NT2/D1 (cell line): Measurements from ENCODE around the gene LMOD3.

Experiments
- DNase-seq: peaks from one replicate; pipeline ENCODE4 v3.0.0-alpha.2; 2011; ENCODE audit warnings: low read depth, low spot score
- H3K27me3 ChIP-seq: 2 replicates; pipeline ENCODE4 v1.6.0; 2011; ENCODE audit warnings: mild to moderate bottlenecking; ENCODE audit not compliant: insufficient read length, insufficient read depth
- H3K36me3 ChIP-seq: 2 replicates; pipeline ENCODE4 v1.6.1; 2011; ENCODE audit warnings: mild to moderate bottlenecking, low read length, mixed read lengths; ENCODE audit not compliant: insufficient read depth, insufficient read length
- H3K4me1 ChIP-seq: 2 replicates; pipeline ENCODE4 v1.5.1; 2011; ENCODE audit not compliant: insufficient read depth, insufficient read length
- H3K4me3 ChIP-seq: 2 replicates; pipeline ENCODE4 v1.5.1; 2011; ENCODE audit warnings: low read depth; ENCODE audit not compliant: insufficient read length
- H3K9ac ChIP-seq: 2 replicates; pipeline ENCODE4 v1.6.0; 2011; ENCODE audit warnings: low read depth; ENCODE audit not compliant: insufficient read length
- H3K9me3 ChIP-seq: 2 replicates; pipeline ENCODE4 v1.5.1; 2011; ENCODE audit warnings: mild to moderate bottlenecking, low read length; ENCODE audit not compliant: insufficient read depth
- SUZ12 ChIP-seq: IDR thresholded peaks from 2 replicates; pipeline ENCODE4 v1.6.1; 2011; ENCODE audit not compliant: insufficient read length, insufficient read depth; ENCODE audit errors: extremely low read depth
- YY1 ChIP-seq: IDR thresholded peaks from 2 replicates; pipeline ENCODE4 v1.6.1; 2011; ENCODE audit not compliant: insufficient read length, insufficient read depth
- ZNF274 ChIP-seq: IDR thresholded peaks from 2 replicates; pipeline ENCODE4 v1.6.1; 2011; ENCODE audit warnings: mild to moderate bottlenecking, low read depth, low read length

LMOD3 gene

GRCh38 chr3:69142090-69142489 is 19.7 kb upstream of the LMOD3 start:
- H3K36me3 ChIP-seq, result no peaks in the 10 kb centered on the region
- no peak overlapping the region for H3K9ac ChIP-seq
- H3K4me1 ChIP-seq, result peaks cover 6% of the 10 kb centered on the region
- DNase-seq, result no peak
- H3K27me3 ChIP-seq, result peaks cover 80% of the 10 kb centered on the region
- no peak overlapping the region for H3K4me3 ChIP-seq
- no peaks in the 10 kb centered on the region for H3K9me3 ChIP-seq
- TF ChIP-seq SUZ12 (no peak), YY1 (no peak), ZNF274 (no peak)

GRCh38 chr3:69141313-69141712 is 18.9 kb upstream of the LMOD3 start:
- Histone ChIP-seq H3K9me3 (no peaks in the 10 kb centered on the region), H3K36me3 (no peaks in the 10 kb centered on the region), H3K9ac (no peak overlapping the region), H3K4me3 (no peak overlapping the region), H3K27me3 (peaks cover 72% of the 10 kb centered on the region), H3K4me1 (peaks cover 6% of the 10 kb centered on the region)
- TF ChIP-seq YY1 (no peak), SUZ12 (no peak), ZNF274 (no peak)
- DNase-seq, result no peak

GRCh38 chr3:69137412-69137811 is 15.0 kb upstream of the LMOD3 start:
- DNase-seq, result no peak
- H3K9me3 ChIP-seq, result 0 out of 2 replicates have a peak, but pooled peaks cover 4% of the 10 kb centered on the region
- H3K4me3 ChIP-seq, result no peak overlapping the region
- TF ChIP-seq YY1 (no peak), SUZ12 (no peak), ZNF274 (no peak)
- H3K27me3 ChIP-seq, result peaks cover 46% of the 10 kb centered on the region
- H3K4me1 ChIP-seq, result no peaks in the 10 kb centered on the region
- H3K36me3 ChIP-seq, result no peaks in the 10 kb centered on the region
- no peak overlapping the region for H3K9ac ChIP-seq

DNA sequence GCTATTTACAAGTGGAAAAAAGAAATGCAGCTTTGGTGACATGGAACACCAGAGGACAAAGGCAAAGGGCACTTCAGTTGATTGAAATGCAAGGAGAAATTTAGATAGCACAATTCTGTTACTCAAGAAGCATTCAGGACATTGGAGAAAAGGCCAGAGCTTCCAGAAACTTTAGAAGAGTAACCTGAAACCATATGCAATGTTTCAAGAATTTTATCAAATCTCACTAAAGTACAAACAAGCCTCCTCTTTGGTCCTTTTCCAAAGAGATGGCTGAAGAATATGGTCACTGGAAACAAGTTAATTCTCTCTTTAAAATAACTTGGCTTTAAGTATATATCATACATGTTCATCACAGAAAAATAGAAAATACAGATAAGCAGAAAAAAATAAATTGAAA is 14.6 kb upstream of the LMOD3 start:
- H3K9me3 ChIP-seq, result 0 out of 2 replicates have a peak, but pooled peaks cover 4% of the 10 kb centered on the region
- H3K4me3 ChIP-seq, result no peak overlapping the region
- TF ChIP-seq SUZ12 (no peak), YY1 (no peak)
- peaks cover 42% of the 10 kb centered on the region for H3K27me3 ChIP-seq
- no peaks in the 10 kb centered on the region for H3K4me1 ChIP-seq
- no peak for DNase-seq
- no peak overlapping the region for H3K9ac ChIP-seq
- H3K36me3 ChIP-seq, result no peaks in the 10 kb centered on the region

DNA sequence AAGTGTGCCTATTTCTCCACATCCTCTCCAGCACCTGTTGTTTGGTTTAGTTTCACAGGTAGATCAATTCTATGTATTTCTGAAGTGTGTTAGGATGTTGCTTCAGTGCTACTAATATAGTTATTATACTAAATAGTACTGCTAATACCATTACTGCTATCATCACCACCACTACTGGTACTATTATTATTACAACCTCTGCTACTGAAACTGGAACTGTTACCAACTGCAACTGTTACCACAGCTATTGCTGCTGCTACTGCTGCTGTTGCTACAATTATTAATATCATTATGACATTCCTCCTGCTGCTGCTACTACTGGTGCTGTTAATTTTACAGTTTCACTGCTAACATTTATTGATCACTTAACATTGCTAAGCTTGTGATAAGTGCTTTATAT is 8.3 kb upstream of the LMOD3 start:
- no peak for TF ChIP-seq SUZ12
- no peak for TF ChIP-seq ZNF274
- no peak for TF ChIP-seq YY1
- no peaks in the 10 kb centered on the region for H3K27me3 ChIP-seq
- 0 out of 2 replicates have a peak, but pooled peaks cover 4% of the 10 kb centered on the region for H3K9me3 ChIP-seq
- H3K36me3 ChIP-seq, result no peaks in the 10 kb centered on the region
- H3K4me1 ChIP-seq, result no peaks in the 10 kb centered on the region
- no peak for DNase-seq
- H3K9ac ChIP-seq, result no peak overlapping the region
- H3K4me3 ChIP-seq, result no peak overlapping the region

DNA sequence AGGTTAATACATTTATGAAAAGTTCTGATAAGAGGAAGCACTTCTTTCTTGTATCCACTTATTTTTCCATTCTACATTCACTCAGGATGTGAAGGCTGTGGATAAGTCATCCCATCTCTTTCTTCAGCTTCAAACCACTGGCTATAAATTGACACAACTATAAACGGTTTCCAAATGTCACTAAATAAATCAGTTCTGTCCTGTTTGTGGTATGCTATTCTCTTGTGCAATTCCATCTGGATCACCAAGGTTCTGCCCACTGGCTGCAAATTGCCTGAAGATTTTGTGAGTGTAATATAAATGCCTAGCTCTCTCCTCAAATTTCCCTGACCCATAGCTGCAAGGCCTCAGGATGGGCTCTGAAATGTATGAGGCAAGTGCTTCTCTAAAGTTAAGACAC is 7.1 kb upstream of the LMOD3 start:
- Histone ChIP-seq H3K36me3 (no peaks in the 10 kb centered on the region), H3K9me3 (0 out of 2 replicates have a peak, but pooled peaks cover 4% of the 10 kb centered on the region), H3K4me3 (no peak overlapping the region), H3K27me3 (no peaks in the 10 kb centered on the region), H3K9ac (no peak overlapping the region), H3K4me1 (no peaks in the 10 kb centered on the region)
- TF ChIP-seq ZNF274 (no peak), SUZ12 (no peak), YY1 (no peak)
- DNase-seq, result no peak

GRCh38 chr3:69128509-69128908 is 6.1 kb upstream of the LMOD3 start:
- H3K9ac ChIP-seq, result no peak overlapping the region
- H3K4me1 ChIP-seq, result no peaks in the 10 kb centered on the region
- H3K27me3 ChIP-seq, result no peaks in the 10 kb centered on the region
- H3K4me3 ChIP-seq, result no peak overlapping the region
- H3K9me3 ChIP-seq, result 0 out of 2 replicates have a peak, but pooled peaks cover 4% of the 10 kb centered on the region
- no peak for TF ChIP-seq ZNF274
- TF ChIP-seq YY1, result no peak
- no peak for TF ChIP-seq SUZ12
- DNase-seq, result no peak
- no peaks in the 10 kb centered on the region for H3K36me3 ChIP-seq

- no peak for DNase-seq
- no peaks in the 10 kb centered on the region for H3K4me1 ChIP-seq
- no peaks in the 10 kb centered on the region for H3K9me3 ChIP-seq
- no peak for TF ChIP-seq ZNF274
- TF ChIP-seq SUZ12, result no peak
- no peak for TF ChIP-seq YY1
- no peaks in the 10 kb centered on the region for H3K27me3 ChIP-seq
- no peak overlapping the region for H3K4me3 ChIP-seq
- no peak overlapping the region for H3K9ac ChIP-seq
- no peaks in the 10 kb centered on the region for H3K36me3 ChIP-seq
Observed at GRCh38 chr3:69126999-69127398, 4.6 kb upstream of the LMOD3 start.
